ENCODE measurements around the gene PARVA.

Gene PARVA

DNA sequence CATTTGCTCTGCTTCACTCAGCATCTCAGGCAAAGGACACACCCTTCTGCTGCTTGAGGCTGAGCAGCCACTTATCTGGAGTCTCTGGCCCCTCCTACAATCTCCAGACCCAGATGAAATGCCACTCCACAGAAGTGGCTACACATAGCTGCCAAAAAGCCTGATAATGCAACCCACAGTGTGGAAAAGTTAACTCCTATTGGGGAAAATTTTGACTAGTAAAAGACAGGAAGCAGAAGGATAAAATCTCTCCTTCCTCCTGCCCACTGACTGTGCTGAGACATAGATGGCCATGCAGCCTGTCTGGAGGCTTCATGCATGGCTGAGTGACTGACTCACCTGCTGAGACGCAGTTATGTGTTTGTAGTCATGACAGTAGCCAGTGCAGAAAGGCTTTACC is 204.6 kb downstream of the PARVA start:
- DNase-seq (ENCODE audit: extremely low read depth in 1 of 2, low read depth in 1 of 2), result no peak
